OCI-LY3 (cell line): Measurements from ENCODE around the gene HOXB9.

Source experiments
- H2AFZ ChIP-seq: fragments of 200-600, 300-600 bp; shearing (Covaris generic); 2 replicates; pipeline ENCODE4 v1.6.0; 2014; ENCODE audit warnings: antibody characterized with exemption, low read depth, low read length
- H3K27ac ChIP-seq: fragments of 200-600, 300-600 bp; sonication (generic); 2 replicates; pipeline ENCODE4 v1.5.1; 2014; ENCODE audit warnings: mild to moderate bottlenecking, low read length, moderate library complexity, mixed read lengths
- H3K27me3 ChIP-seq: fragments of 200-600, 300-600 bp; sonication (generic); 2 replicates; pipeline ENCODE4 v1.6.1; 2014; ENCODE audit warnings: low read depth, low read length, mixed read lengths
- H3K36me3 ChIP-seq: fragments of 200-600, 300-600 bp; sonication (generic); replicated peaks from 2 replicates; pipeline ENCODE3; 2014; ENCODE audit warnings: low read depth, low read length, mixed read lengths
- H3K4me1 ChIP-seq: fragments of 300-600, 200-600 bp; sonication (generic); 2 replicates; pipeline ENCODE4 v1.6.1; 2014; ENCODE audit warnings: low read length, mixed read lengths
- H3K4me2 ChIP-seq: fragments of 200-600, 300-600 bp; sonication (generic); 2 replicates; pipeline ENCODE4 v1.6.1; 2014; ENCODE audit warnings: low read length, mixed read lengths
- H3K4me3 ChIP-seq: fragments of 300-600, 200-600 bp; sonication (generic); 2 replicates; pipeline ENCODE4 v1.5.1; 2014; ENCODE audit warnings: antibody characterized with exemption, mild to moderate bottlenecking, low read length, moderate library complexity
- H3K79me2 ChIP-seq: fragments of 300-600, 200-600 bp; shearing (Covaris generic); 2 replicates; pipeline ENCODE4 v1.6.1; 2014; ENCODE audit warnings: mild to moderate bottlenecking, low read length, mixed read lengths
- H3K9ac ChIP-seq: fragments of 300-600, 200-600 bp; shearing (Covaris generic); 2 replicates; pipeline ENCODE4 v1.6.0; 2014; ENCODE audit warnings: mild to moderate bottlenecking, low read length, moderate library complexity
- H3K9me3 ChIP-seq: fragments of 200-600, 300-600 bp; shearing (Covaris generic); 2 replicates; pipeline ENCODE4 v1.6.1; 2014; ENCODE audit warnings: low read length, mixed read lengths; ENCODE audit not compliant: insufficient read depth
- H4K20me1 ChIP-seq: fragments of 200-600, 300-600 bp; sonication (generic); 2 replicates; pipeline ENCODE4 v1.6.1; 2016; ENCODE audit warnings: low read length, mixed read lengths; ENCODE audit not compliant: insufficient read depth
- EZH2phosphoT487 ChIP-seq: fragments of 200-600 bp; shearing (Covaris generic); IDR thresholded peaks from 2 replicates; pipeline ENCODE4 v1.6.1; 2018; ENCODE audit warnings: antibody characterized with exemption, mixed run types, low read depth
- TF ChIP-seq, protein P1 (sequence below): fragments of 200-600, 300-600 bp; sonication (generic); IDR thresholded peaks from 2 replicates; pipeline ENCODE4 v1.5.1; 2014; ENCODE audit warnings: antibody characterized with exemption, low read length, low read depth

Gene HOXB9

DNA sequence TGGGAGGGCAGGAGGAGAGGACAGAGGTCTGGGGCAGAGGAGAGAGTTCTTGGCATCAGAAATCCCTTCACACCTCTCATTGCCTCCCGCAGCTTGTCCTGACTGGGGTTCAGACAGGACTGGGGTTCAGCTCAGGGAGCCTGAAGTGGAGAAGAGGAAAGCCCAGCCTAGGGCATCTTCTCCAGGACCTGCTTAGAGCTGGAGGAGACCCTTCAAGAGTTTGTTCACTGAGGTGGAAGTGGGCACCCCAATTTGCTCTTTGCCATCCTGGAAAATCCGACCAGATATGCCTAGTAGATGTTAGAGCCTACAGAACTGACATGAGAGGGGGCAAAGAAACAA is 38.1 kb downstream of the HOXB9 start:
- no peaks in the 10 kb centered on the region for H3K79me2 ChIP-seq
- H2AFZ ChIP-seq = no peak overlapping the region
- H3K27me3 ChIP-seq = peaks cover 46% of the 10 kb centered on the region
- H3K36me3 ChIP-seq = no peaks in the 10 kb centered on the region
- H3K9ac ChIP-seq = no peak overlapping the region
- no peak overlapping the region for H3K27ac ChIP-seq
- no peak overlapping the region for H3K4me3 ChIP-seq
- H3K9me3 ChIP-seq = no peaks in the 10 kb centered on the region
- peaks cover 43% of the 10 kb centered on the region for H3K4me1 ChIP-seq
- H3K4me2 ChIP-seq = no peak overlapping the region
- TF ChIP-seq, protein P1, sequence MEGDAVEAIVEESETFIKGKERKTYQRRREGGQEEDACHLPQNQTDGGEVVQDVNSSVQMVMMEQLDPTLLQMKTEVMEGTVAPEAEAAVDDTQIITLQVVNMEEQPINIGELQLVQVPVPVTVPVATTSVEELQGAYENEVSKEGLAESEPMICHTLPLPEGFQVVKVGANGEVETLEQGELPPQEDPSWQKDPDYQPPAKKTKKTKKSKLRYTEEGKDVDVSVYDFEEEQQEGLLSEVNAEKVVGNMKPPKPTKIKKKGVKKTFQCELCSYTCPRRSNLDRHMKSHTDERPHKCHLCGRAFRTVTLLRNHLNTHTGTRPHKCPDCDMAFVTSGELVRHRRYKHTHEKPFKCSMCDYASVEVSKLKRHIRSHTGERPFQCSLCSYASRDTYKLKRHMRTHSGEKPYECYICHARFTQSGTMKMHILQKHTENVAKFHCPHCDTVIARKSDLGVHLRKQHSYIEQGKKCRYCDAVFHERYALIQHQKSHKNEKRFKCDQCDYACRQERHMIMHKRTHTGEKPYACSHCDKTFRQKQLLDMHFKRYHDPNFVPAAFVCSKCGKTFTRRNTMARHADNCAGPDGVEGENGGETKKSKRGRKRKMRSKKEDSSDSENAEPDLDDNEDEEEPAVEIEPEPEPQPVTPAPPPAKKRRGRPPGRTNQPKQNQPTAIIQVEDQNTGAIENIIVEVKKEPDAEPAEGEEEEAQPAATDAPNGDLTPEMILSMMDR = no peak
- no peak for TF ChIP-seq EZH2phosphoT487
- H4K20me1 ChIP-seq = no peaks in the 10 kb centered on the region

- H3K4me1 ChIP-seq = peaks cover 46% of the 10 kb centered on the region
- TF ChIP-seq EZH2phosphoT487 = no peak
- TF ChIP-seq, protein P1 = no peak
- no peaks in the 10 kb centered on the region for H3K9me3 ChIP-seq
- H3K27ac ChIP-seq = no peak overlapping the region
- no peak overlapping the region for H3K4me2 ChIP-seq
- H3K4me3 ChIP-seq = no peak overlapping the region
- H4K20me1 ChIP-seq = no peaks in the 10 kb centered on the region
- no peaks in the 10 kb centered on the region for H3K79me2 ChIP-seq
- no peak overlapping the region for H2AFZ ChIP-seq
- peaks cover 40% of the 10 kb centered on the region for H3K27me3 ChIP-seq
- no peak overlapping the region for H3K9ac ChIP-seq
- H3K36me3 ChIP-seq = no peaks in the 10 kb centered on the region
Observed at GRCh38 chr17:48587276-48588073, 38.7 kb downstream of the HOXB9 start.

GRCh38 chr17:48586355-48587258 is 39.6 kb downstream of the HOXB9 start:
- Histone ChIP-seq H2AFZ (peak overlapping the region; percentile 44; the same call in 1 of the 2 replicates), H3K4me2 (peak overlapping the region; percentile 98), H3K4me1 (peaks cover 46% of the 10 kb centered on the region), H4K20me1 (no peaks in the 10 kb centered on the region), H3K9ac (peak overlapping the region; percentile 71), H3K4me3 (peak overlapping the region; percentile 95), H3K9me3 (no peaks in the 10 kb centered on the region), H3K27me3 (peaks cover 39% of the 10 kb centered on the region), H3K79me2 (peaks cover 5% of the 10 kb centered on the region; the same call in 1 of the 2 replicates), H3K27ac (no peak overlapping the region), H3K36me3 (no peaks in the 10 kb centered on the region)
- no peak for TF ChIP-seq EZH2phosphoT487
- TF ChIP-seq, protein P1 = no peak

- no peak for TF ChIP-seq EZH2phosphoT487
- TF ChIP-seq, protein P1 = no peak
- H3K4me1 ChIP-seq = peaks cover 53% of the 10 kb centered on the region
- no peaks in the 10 kb centered on the region for H3K9me3 ChIP-seq
- peak overlapping the region; percentile 95 for H3K4me3 ChIP-seq
- H3K27me3 ChIP-seq = peaks cover 34% of the 10 kb centered on the region
- peak overlapping the region; percentile 93 for H3K9ac ChIP-seq
- no peaks in the 10 kb centered on the region for H4K20me1 ChIP-seq
- peaks cover 14% of the 10 kb centered on the region; the same call in 1 of the 2 replicates for H3K79me2 ChIP-seq
- peak overlapping the region; percentile 98 for H3K4me2 ChIP-seq
- no peak overlapping the region for H3K27ac ChIP-seq
- no peak overlapping the region for H2AFZ ChIP-seq
- H3K36me3 ChIP-seq = no peaks in the 10 kb centered on the region
Observed at GRCh38 chr17:48584223-48584741, 41.9 kb downstream of the HOXB9 start.
